ENCODE measurements around the gene PTPN14.
"Not testable (repeated sequence)": the region's sequence is repeated elsewhere in the genome, so short reads cannot be mapped to it uniquely, and the experiment has no call there.

PTPN14 gene

DNA sequence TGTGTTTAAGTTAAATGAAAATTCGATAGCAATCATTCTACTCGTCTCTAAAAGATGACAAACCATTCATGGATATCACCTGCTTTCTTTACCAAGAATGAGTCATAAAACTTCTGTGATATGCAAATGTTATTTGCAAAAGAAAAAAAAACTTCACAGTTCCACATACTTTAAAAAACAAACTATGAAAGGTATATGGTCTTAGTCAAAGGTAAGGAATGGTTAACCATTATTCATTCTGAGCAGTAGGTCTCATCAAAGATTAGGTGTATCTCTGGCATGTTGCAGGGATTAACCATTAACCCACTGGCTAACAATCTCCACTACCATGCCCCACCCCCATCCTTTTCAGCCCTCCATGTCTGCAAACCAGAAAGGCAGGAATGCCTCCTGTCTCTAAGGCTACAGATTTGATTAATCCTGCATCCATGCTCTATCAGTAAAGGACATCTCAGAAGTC lies 44.4 kb downstream of the PTPN14 start:
- DNase-seq, result no peak

DNA sequence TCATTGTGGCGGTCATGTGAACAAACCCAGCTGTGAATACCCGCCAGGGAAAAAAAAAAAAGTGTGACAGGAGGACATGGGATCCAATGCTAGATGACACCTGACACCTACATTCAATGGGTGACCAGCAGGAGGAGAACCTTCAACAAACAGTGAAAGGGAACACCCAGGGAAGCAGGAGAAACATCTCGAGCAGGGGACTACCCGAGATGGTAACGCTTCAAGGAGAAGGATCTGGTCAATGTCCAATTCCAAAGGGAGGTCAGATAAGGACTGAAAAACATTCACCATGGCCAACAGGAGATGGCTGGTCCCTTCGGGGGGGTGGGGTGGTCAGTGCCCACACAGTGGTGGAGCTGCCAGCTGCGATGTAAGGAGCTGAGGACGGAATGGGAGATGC lies 46.3 kb downstream of the PTPN14 start:
- DNase-seq, result no peak

DNA sequence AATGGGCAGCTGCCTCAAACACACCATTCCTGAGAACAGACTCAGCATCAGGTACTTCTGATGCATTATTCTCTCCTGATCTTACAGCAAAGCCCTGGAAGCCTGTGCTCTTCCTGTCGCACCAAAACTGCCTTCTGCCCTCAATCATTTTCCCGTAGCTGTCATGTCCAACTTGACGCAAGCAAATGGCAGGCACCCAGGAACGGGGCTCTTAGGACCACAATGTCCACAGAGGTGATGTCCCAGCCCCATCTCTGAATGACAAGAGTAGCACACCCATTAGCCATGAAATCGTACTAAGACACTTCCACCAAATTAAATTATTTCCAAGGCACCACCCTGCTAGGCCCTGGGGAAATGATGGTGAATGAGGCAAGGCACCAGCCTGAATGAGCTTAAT lies 47.1 kb downstream of the PTPN14 start:
- no peak for DNase-seq

DNA sequence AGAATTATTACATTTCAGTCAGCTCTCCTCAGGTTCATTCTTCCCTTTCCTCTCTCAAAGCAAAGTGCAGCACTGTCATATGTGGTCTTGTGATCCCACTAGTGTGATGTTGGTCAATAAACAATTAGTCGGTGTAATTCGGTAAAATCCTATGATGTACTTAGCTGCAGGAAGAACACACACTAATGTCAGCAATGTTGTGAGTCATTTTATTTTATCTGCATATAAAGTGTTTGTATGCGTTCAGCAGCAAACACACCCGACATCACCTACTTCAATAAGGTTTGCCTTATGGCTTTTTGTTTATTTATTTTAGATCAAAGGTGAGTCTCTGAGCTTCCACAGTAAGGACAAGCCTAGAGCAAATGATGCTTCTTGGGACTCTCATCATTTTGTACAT lies 47.8 kb downstream of the PTPN14 start:
- DNase-seq, result no peak

DNA sequence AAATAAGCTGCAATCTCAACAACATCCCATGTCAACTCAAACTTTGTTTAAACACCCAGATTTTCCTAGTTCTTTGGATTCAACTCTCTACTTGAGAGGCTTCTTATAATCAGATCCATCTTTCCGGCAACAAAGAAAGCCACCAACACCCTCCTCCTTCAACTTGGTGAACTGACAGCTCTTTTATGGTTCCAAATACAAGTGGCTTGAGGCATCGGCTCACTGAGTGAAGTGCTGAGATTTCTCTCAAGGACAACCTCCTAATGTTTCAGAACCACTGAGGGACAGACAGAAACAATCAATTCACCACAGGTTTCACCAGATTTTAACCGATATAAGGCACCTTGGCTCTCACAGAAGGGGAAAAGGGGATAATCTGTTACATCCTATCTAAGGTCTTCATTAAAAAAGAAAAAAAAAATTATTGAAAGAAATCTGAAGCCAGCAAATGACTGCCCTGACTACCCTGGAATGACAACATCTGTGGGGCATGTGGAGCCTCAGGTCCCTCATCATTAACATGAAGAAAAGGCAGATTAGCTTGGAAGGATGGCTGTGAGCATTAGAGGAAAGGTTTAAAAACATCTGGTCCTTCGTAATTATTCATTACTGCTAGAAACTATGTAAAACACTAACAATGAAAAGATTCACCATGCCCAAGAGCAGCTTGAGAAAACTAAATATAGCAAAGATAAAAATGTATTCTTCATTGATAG lies 50.9 kb downstream of the PTPN14 start:
- no peak for DNase-seq

DNA sequence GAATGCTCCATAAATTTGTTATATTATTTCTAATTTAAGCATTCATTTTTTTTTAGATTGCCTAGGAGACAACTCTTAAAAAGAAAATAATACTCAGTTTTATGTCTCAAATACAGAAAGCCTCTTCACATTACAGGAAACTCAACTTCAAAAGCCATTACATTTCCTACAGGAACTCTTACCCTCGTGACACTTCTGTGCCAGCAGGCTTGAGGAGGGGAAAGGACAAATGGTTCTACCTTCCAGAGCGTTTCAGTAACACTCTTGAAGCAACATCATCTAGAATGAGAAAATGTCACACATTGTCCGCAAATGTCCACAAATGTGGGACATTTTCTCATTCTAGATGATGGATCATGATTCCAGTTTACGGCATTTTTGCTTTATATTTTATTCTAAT lies 51.7 kb downstream of the PTPN14 start:
- no peak for DNase-seq

DNA sequence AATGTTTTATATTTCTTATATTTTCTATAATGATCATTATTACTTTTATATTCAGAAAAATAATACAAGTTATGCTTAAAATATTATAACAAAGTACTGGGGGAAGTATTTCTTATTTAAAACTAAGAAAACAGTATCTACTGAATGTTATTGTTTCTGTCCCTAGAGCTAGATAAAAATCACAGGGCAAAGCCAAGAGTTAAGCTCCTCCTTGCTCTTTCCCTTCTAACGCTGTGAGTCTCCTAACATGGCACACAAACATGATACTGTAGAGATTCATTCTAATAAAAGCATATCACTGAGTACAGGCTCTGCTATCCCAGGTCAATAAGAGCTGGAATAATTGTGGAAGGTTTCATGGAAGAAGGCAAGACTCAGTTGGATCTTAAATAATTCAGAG lies 53.4 kb downstream of the PTPN14 start:
- no peak for DNase-seq

DNA sequence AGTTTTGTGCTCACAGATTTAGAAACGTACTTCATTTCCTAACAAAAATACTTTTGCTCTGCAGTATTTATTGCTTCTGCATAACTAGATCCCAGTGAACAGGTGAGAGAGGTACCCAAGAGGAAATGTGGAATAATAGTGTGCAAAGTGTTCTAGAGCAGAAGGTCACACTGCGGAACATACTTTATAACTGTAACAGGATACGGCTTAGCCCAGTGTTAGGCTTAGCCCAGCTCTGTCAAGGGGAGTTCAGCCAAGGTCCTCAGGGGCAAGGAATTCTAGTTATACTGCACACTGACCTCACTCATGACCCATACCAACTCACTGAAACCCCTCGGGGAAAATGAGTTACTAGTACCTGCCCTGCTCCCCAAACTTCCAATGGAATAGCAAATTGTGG lies 55.3 kb downstream of the PTPN14 start:
- no peak for DNase-seq

DNA sequence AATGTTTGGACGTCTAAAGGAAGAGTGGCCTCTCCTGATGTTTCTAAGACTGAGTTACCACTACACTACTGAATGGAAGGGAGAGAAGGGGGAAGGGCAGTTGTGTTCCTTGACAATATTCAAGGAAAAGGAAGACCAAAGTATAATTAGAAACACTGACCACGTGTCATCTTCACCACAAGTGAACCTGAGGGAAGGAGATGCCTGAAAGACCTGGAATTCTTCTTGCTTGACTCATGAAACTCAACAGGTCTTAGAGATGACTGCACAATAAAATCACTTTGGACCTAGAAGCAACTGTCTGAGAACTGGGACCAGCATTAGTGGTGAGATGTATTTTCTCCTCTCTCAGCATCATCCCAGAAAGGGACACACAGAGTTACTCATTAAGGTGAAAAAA lies 56.7 kb downstream of the PTPN14 start:
- no peak for DNase-seq

DNA sequence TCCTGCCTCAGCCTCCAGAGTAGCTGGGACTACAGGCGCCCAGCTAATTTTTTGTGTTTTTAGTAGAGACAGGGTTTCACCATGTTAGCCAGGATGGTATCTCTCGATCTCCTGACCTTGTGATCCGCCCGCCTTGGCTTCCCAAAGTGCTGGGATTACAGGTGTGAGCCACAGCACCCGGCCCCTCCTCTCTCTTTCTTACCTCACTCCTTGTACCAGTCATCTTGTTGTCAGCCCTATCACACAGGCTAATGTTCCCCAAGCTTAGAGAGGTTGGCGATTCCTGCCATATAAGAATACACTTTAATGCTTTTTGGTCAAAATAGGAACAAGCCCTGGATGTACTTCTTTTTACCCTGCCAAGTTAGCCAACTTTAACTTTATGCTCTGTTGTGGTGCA lies 57.2 kb downstream of the PTPN14 start:
- not testable (repeated sequence) for DNase-seq

DNA sequence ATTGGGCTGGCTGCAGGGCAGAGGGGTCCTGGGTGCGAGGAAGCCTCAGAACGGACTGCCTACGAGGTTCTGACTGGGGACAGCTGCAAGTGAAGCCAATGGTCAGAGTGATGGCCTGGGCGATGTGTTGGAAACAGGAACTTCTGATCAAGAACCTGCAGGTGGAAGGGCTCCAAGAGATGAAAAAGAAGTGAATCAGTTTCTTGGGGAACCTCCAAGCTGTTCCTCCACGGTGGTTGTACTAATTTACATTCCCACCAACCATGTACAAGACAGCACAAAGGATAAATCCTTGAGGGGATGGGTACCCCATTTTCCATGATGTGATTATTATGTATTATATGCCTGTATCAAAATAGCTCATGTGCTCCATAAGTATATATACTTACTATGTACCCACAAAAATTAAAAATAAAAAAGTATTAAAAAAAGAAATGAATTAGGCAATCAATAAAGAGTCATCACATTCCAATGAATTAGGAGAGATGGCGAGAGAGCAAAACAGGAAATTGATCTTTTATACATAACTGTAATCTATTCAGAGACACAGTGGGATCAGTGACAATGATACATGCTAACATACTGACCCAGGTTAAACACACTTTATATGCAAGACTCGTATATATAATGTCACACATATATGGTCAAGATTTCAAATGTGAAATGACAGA lies 58.1 kb downstream of the PTPN14 start:
- no peak for DNase-seq

DNA sequence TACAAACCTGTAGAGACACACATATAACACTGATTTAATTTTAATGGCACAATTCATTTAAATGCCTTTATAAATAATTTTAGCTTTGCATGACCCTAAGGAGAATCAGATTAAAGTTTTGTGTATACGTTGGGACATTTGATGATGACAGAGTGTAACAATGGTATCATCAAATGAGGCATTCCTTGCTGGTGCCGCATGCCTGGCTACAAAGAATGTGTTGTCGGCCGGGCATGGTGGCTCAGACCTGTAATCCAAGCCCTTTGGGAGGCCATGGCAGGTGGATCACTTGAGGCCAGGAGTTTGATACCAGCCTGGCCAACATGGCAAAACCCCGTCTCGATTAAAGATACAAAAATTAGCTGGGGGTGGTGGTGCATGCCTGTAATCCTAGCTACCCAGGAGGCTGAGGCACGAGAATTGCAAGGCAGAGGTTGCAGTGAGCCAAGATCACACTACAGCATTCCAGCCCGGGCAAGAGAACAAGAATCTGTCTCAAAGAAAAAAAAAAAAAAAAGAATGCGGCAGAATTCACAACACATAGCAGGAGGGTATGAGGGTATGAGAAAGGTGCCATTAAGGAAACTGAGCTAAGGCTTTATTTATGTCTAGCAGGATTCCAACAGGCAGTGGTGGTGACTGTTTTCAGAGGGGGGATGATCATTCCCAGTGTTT lies 58.9 kb downstream of the PTPN14 start:
- no peak for DNase-seq

DNA sequence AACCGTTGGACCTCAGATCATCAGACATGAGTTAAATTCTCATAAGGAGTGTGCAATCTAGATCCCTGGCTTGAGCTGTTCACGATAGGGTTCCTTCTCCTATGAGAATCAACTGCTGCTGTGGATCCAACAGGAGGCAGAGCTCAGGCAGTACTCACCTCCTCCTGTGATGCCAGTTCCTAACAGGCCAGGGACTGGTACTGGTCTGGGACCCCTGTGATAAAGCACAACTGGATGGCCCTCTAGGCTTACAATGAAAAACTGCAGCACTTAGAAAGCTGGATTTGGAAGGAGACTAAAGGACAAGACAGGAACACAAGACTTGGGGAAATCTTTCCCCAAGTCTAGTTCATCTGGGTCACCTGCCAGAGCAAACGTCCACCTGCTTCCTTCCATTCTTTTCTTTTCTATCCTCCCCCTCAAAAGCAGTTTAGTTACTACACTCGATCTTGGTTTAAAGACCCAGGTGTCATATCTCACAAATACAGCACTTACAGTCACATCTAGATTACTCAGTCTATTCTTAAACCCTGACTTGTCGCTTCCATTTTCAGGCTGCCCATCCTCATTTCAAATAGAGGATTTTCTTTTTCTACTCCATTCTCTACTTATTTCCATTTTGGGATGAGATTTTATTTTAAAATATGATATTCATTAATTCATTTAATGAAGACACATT lies 59.8 kb downstream of the PTPN14 start:
- no peak for DNase-seq

DNA sequence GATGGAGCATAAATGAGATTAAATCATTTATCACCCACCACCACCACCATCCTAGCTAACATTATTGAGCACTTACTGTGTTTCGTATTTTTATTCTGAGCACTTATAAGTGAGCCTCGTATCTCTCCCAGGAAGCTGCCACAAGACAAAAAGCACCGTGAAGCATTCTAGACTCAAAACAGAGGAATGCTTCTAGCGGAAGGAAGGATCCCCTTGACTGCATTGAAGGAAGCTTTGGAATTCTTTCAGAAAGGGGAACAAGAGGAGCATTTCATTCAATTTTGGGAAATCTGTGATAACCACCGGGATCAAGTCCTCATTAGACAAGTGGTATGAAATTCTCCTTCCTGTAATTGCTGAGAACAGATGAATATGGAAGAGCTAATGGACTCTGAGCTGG lies 66.3 kb downstream of the PTPN14 start:
- no peak for DNase-seq

DNA sequence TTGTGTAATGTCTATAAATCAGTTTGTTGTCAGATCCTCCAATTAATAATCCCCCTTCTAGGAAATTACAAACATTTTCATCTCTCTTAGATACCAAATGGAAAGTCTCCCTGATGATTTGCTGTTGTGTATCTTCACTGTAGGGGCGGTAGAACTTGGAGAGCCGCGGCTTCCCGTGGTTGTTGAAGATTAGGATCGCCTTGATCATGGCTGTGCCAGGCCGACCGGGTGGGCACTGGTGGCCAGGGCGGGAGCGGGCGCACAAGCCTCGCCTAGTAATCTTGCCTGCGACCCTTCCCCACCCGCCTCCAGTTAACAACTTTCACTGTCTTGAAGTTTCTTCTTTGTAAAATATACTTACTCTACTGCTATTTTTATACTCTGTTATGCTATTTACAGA lies 68.2 kb downstream of the PTPN14 start:
- DNase-seq, result not testable (repeated sequence)

DNA sequence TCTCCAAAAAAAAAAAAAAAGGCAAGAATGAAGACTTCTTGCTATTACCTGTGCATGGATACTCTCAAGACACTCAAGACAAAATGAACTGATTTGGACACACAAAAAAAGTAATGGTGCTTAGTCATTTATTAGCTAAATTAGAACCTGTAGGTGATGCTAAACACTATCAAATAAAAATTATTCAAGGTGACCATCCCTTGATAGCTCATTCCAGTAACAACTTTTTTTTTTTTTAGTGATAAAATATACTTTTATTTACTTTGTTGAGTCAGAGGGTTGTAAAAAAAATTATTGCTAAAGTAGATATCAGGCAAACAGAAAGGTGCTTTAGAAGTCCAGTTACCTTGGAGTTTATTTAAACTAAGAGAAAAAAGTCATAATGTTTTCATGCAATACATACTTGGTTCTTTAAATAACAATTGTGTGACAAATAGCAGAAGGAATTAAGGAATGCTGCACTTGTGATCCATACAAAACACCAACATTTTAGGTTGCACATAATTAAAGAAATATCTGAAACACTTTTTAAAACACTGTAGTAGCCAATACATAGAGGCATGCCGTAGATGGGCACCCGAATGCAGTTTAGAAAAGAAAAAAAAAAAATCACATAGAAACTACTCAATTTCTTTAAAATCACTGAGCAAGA lies 69.3 kb downstream of the PTPN14 start:
- DNase-seq, result not testable (repeated sequence)

DNA sequence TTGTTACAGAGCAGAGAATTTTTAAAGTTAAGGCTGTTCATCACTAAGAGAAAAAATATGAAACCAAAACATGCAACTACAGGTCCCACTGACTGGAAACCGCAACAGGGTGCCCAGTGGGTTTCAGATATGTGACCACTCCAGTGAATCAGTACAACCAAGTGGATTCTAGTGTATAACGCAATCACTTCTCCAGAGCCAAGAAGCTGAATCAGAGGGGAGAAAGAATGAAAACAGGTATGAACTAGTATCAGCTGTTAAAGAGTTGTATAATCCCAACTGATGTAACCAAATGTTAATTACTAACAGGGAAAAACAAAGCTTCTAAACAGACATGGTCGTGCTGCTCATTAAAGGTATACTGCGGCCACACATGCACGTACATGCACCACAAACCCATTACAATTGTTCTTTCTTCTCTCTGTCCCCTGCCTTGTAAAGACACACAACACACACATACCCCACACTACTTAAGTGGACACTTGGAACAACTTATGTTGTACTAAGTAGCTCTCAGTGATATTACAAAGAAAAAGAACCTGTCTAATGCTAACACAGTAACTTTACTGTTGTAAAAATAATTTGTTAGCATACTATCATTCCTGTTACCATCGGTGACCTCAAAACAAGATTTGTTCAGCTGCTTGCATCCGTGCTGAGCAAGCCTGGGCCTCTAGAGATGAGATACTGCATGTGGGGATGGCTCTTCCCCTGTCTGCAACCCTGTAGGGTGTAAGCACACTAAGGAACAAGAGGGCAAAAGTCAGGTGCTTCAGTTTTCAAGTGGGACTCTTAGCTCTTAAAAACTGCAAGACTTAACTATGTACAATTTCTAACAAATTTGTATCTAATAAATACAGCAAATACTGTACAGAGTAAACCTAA lies 74.2 kb downstream of the PTPN14 start:
- no peak for DNase-seq

DNA sequence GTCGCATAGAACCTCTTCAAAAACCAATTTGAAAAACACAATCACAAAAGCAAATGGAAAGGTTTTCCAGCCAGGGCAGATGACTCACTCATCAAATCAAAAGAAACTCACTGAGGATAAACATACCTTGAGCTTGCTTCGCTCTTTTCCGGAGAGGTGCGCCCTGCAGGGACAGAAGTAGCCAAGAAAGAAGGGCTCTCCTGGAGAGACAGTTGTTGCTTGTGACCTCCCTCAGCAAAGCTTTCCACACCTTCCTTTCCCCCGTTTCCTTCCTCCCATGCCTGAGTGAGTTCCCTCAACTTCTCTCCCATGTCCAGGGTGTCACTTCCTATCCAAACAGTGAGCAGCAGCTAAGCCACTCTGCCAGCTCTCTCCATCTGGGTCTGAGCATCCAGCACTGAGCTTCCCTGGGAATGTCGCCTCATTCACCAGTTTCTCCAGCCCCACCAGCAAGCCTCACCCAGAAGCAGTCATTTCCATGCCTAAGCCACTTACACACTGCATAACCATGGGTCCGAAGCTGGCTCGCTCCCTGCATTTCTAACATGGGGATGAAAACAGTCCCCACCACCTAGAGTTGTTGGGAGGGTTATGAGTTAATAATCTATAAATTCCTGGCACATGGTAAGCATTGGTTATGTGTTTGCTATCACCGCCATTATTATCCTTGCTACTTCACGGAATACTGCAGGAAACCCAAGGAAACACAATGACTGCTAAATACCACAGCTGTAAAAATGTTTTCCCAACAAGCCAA lies 75.0 kb downstream of the PTPN14 start:
- DNase-seq, result no peak

DNA sequence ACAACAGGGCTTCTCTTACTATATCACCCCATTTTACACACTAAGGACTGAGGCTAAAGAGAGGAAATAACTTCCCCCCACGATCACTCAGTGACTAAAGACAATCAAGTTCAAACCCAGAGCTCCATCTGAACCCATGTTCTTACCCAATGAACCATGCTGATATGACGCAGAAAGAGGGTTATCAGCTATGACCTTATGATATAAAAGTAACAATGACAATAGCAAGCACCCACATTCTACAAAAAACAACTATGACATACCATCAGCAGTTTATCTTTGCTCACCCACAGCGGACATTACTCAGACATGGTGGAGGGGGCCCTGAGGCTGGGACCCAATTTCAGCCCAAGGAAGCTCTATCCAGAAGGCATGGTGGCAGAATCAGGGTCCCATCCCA lies 75.7 kb downstream of the PTPN14 start:
- no peak for DNase-seq

DNA sequence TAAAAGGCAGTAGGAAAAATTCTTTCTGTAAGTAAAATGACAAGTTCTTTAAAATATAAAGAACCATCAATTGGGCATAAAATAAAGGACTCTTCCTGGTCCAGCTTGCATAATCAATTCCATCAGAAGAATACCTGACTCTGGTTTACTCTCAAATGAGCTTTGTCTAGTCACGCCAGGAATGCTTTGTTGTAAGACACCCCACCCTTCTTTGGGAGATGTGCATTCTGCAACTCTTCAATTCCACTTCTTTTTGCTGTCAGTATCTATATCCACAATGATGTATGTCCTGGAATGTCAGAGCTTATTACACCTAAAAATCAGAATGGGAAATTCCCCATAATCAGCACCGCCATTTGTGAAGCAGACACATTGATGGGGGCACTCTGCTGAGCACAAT lies 76.1 kb downstream of the PTPN14 start:
- no peak for DNase-seq

DNA sequence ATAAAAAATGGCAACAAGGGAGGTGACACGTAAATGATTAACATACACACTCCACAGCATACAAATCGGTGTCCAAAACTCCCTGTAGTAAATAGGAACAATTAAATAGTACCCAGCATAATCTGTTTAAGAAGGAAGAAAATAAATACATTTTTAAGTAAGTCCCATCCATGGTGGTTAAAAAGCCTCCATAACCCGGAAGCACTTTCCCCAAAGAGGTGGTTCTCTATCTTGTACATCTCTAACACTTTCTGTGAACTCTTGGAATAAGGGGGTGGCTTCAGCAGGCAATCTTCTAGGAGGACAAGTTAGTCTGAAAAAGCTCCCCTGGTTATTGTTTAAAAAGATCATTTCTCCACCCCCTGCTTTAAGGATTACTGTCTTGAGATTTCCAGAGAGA lies 76.9 kb downstream of the PTPN14 start:
- DNase-seq, result no peak

Data from stimulated activated CD4-positive, alpha-beta T cell treated with anti-CD3 and anti-CD28 coated beads, Interleukin-4, amount 100 ng/mL, for 4 hours (primary cell).